K562 (cell line): ENCODE results near the gene DOCK4. TPM values are rescaled to one million over a fixed set of nuclear protein-coding genes. Genes with fewer than 3 reads are reported as not detected.

Source experiments
- DEAF1 ChIP-seq: fragments of 450-650 bp; formaldehyde crosslinking; IDR thresholded peaks from 2 replicates; pipeline ENCODE4 v1.4.0; 2020; ENCODE audit warnings: mild to moderate bottlenecking, moderate library complexity
- KLF1 ChIP-seq: fragments of 450-650 bp; IDR thresholded peaks from 2 replicates; pipeline ENCODE4 v1.6.1; 2016; ENCODE audit warnings: missing genetic modification characterization, missing compliant biosample characterization
- NR2F6 ChIP-seq: fragments of 450-650 bp; formaldehyde crosslinking; IDR thresholded peaks from 2 replicates; pipeline ENCODE4 v1.4.0; 2020; ENCODE audit warnings: mild to moderate bottlenecking
- PBX2 ChIP-seq, 2 experiments: IDR thresholded peaks in 1 of 2; conservative IDR thresholded peaks in 1 of 2; 2 replicates each; pipeline ENCODE4 v1.6.1; 2016; ENCODE audit warnings: low read depth in 2 of 2, mild to moderate bottlenecking in 1 of 2, missing compliant biosample characterization in 1 of 2, missing genetic modification characterization in 1 of 2, moderate library complexity in 1 of 2
- POLR2B ChIP-seq: fragments of 450-650 bp; IDR thresholded peaks from 2 replicates; pipeline ENCODE4 v1.6.1; 2018; ENCODE audit warnings: low read depth; ENCODE audit not compliant: partially characterized antibody
- RBBP5 ChIP-seq: fragments of 200-600 bp; sonication (generic); IDR thresholded peaks from 2 replicates; pipeline ENCODE4 v1.6.1; 2012; ENCODE audit warnings: borderline replicate concordance, mild to moderate bottlenecking, low read length, control low read depth, inconsistent platforms; ENCODE audit not compliant: insufficient read depth, poor library complexity, severe bottlenecking
- SNIP1 ChIP-seq: fragments of 450-650 bp; IDR thresholded peaks from 2 replicates; pipeline ENCODE4 v1.7.1; 2017; ENCODE audit warnings: low read depth, mild to moderate bottlenecking
- THRB ChIP-seq: fragments of 450-650 bp; formaldehyde crosslinking; conservative IDR thresholded peaks from 2 replicates; pipeline ENCODE4 v1.4.0; 2022; ENCODE audit warnings: mild to moderate bottlenecking, missing genetic modification characterization
- ZNF24 ChIP-seq: fragments of 450-650 bp; IDR thresholded peaks from 2 replicates; pipeline ENCODE4 v1.6.1; 2016
- polyA plus RNA-seq, 8 experiments: library from polyadenylated mRNA; depleted of rRNA in 4 of 8; stranded (reverse) in 5 of 8; unstranded in 3 of 8; fragments of >200 nt; fragmentation: Nextera tagmentation in 2 of 8; fragmentation: Illumina TruSeq in 1 of 8; extraction: Ambion mirVana in 2 of 8; extraction: Trizol in 1 of 8; gene quantifications; 2 replicates each; pipeline versions ENCODE4 v1.2.1 to v1.2.3, GENCODE V29; 2011 to 2014; ENCODE audit warnings: inconsistent platforms in 1 of 8, missing spikeins in 1 of 8
- total RNA-seq, 7 experiments: library from RNA; depleted of rRNA in 6 of 7; stranded (reverse); fragments of >200 nt in 6 of 7; fragmentation: Illumina TruSeq in 2 of 7; extraction: Trizol in 2 of 7; gene quantifications; 2 replicates each; pipeline versions ENCODE4 v1.2.1 to v1.2.3, GENCODE V29; 2011 to 2021; ENCODE audit warnings: low replicate concordance in 1 of 7
- TF ChIP-seq, protein P1 (sequence below): fragments of 250-450 bp; sonication (Bioruptor Pico); IDR thresholded peaks from 2 replicates; pipeline ENCODE4 v1.5.0; 2020; ENCODE audit warnings: mild to moderate bottlenecking, borderline replicate concordance

The DOCK4 gene
- total and polyA plus RNA-seq, 9 of the 15 experiments (the other 6 are each of a cell fraction or from before 2014, with no cell fraction given): 0.42 to 5.7 (median 2.3) TPM

GRCh38 chr7:112206238-112206990, at the start of gene DOCK4, which contains the start of gene ZNF277 (continued):
- TF ChIP-seq DEAF1 (CRISPR knock-in tag) (no peak), POLR2B (peak; percentile 45), SNIP1 (no peak), THRB (CRISPR knock-in tag) (no peak), ZNF24 (no peak), NR2F6 (CRISPR knock-in tag) (no peak), PBX2 (CRISPR knock-in tag; IDR thresholded peaks at IDR 0.05; ENCODE audit: low read depth) (no peak), PBX2 (tag; conservative IDR thresholded peaks at IDR 0.05; ENCODE audit: low read depth) (no peak), KLF1 (tag) (peak; percentile 38; the same call in 1 of the 2 replicates), RBBP5 (peak; percentile 92)
- TF ChIP-seq, protein P1, sequence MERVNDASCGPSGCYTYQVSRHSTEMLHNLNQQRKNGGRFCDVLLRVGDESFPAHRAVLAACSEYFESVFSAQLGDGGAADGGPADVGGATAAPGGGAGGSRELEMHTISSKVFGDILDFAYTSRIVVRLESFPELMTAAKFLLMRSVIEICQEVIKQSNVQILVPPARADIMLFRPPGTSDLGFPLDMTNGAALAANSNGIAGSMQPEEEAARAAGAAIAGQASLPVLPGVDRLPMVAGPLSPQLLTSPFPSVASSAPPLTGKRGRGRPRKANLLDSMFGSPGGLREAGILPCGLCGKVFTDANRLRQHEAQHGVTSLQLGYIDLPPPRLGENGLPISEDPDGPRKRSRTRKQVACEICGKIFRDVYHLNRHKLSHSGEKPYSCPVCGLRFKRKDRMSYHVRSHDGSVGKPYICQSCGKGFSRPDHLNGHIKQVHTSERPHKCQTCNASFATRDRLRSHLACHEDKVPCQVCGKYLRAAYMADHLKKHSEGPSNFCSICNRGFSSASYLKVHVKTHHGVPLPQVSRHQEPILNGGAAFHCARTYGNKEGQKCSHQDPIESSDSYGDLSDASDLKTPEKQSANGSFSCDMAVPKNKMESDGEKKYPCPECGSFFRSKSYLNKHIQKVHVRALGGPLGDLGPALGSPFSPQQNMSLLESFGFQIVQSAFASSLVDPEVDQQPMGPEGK: no peak
